Measurements from ENCODE around the gene ANTXR2.

ANTXR2 gene

DNA sequence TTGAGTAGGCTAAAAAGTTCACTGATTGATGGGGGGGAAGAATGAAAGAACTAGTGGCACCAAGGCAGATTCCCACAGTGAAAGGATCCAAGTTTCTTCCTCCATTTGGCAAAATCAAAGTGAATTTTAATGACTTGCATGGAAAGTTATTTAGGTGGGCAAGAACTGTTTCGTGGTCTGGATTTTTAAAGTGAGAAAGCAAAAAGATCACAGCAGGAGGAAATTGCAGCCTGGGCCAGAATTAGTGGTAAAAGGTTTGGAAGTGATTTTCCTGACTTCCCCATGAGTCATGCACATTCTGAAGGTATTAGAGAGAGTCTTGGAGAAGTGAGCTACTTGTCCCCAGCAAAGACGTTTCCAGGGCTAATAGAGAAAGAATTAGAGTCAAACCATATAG lies 207.8 kb downstream of the ANTXR2 start:
- DNase-seq (ENCODE audit: low read depth): no peak

- no peak for DNase-seq (ENCODE audit: low read depth)
Observed at GRCh38 chr4:79864500-79865200, 208.4 kb downstream of the ANTXR2 start.

DNA sequence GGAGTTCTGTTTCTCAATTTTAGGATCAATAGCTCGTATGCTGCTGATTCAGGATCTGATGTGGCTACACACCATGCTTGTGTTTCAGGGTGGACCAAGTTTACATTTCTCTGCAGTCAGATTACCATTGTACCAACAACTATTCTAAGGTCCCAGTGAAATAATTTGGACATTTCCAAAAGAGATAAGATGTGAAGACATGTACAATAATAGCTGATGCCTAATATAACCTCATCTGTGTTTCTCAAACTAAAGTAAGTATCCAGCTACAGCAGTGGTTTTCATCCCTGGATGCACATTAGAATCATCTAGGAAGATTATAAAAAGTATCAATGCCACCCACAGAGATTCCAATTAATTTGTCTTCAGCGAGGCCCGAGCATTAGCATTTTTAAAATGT lies 209.7 kb downstream of the ANTXR2 start:
- no peak for DNase-seq (ENCODE audit: low read depth)

- no peak for DNase-seq (ENCODE audit: low read depth)
Observed at GRCh38 chr4:79862821-79863220, 210.2 kb downstream of the ANTXR2 start.

DNA sequence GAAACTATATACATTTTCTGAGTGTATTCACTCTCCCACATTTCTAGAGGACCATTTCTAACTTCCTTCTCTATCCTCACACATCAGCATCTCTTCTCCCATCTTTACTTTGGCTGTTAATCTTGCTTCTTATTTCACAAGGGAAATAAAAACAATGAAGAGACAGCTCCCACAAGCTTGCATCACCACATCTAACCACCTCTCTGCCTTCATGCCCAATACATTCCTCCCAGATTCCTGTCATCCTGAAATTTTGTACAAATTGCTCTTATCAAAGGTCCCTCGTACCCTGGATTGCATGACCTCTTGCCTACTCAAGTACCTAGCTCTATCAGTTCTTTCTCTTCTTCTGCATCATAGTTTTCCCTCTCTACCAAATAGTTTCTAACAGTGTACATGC lies 215.2 kb downstream of the ANTXR2 start:
- DNase-seq (ENCODE audit: low read depth): no peak

DNA sequence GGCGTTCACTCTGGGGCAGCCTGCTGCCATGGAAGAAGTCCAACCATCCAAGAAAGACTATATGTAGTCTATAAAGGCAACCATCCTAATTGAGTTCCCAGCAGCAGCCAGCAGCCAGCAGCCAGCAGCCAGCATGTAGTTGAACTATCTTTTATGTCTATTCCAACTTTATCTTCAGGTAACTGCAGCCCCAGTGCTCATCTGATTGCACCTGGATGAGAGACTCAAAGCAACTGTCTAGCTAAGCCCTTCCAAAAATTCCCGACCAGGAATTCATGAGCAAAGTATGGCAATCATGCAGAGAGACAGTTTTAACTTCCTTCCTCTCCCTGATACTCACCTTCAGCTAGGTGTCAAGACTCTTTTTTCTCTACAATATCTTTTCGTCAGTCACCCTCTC lies 216.8 kb downstream of the ANTXR2 start:
- DNase-seq (ENCODE audit: low read depth): no peak

GRCh38 chr4:79854856-79855502 lies 218.1 kb downstream of the ANTXR2 start:
- DNase-seq (ENCODE audit: low read depth): no peak

GRCh38 chr4:79852305-79852730 lies 220.7 kb downstream of the ANTXR2 start:
- no peak for DNase-seq (ENCODE audit: low read depth)

DNA sequence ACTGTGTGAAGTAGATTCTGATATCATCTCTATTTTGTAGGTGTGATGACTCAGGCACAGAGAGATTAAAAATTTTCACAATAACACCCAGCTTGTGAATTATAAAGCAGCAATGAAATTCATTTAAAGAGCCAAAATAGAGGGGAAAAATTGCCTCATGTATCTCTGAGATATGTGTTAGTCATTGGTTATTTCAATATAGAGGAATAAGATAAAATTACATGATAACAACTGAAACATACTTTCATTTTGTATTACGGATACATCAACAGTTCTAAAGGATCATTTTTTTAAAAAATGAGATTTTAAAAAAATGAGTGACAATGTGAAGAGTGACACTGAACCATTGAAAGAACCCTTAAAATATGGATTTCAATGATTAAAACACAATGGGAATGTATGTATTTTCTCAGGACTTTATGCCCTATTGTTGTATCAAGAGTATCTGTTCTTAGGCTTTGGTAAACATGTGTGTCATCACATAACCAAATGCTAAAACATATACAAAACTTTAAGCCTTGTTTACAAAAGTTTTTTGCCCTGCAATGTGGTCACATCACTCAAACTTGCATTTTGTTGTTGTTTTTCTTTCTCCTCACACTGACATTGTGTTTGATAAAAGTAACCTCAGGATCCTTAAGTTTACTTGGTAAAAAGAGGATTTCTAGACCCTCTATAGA lies 221.3 kb downstream of the ANTXR2 start:
- no peak for DNase-seq (ENCODE audit: low read depth)
